ENCODE measurements around the gene NFAM1. TPM values are rescaled to one million over a fixed set of nuclear protein-coding genes. Genes with fewer than 3 reads are reported as not detected.

The NFAM1 gene
- total RNA-seq, 1 experiment from 2014 or later: 3.8 TPM

GRCh38 chr22:42430528-42431125 is 1.6 kb downstream of the NFAM1 start:
- intact Hi-C loops (cut with micrococcal nuclease; ENCODE audit: unreplicated experiment): no loop called here
- no peak for TF ChIP-seq EZH2 (IDR thresholded peaks at IDR 0.05; ENCODE audit: borderline replicate concordance, low read depth, low read length, poor library complexity, severe bottlenecking)
- TF ChIP-seq CTCF (conservative IDR thresholded peaks at IDR 0.05; ENCODE audit: low read depth, low read length): no peak
- Histone ChIP-seq H3K36me3 (ENCODE audit: insufficient read depth, low read length, poor library complexity, severe bottlenecking) (no peaks in the 10 kb centered on the region), H3K4me1 (ENCODE audit: insufficient read depth, low read length, poor library complexity, severe bottlenecking) (peaks cover 73% of the 10 kb centered on the region), H3K9me3 (ENCODE audit: low read depth, low read length, poor library complexity, severe bottlenecking) (no peaks in the 10 kb centered on the region), H3K27ac (ENCODE audit: low read depth, low read length, poor library complexity, severe bottlenecking) (no peak overlapping the region), H3K4me3 (ENCODE audit: low read depth, low read length, poor library complexity, severe bottlenecking) (no peak overlapping the region), H3K27me3 (replicated peaks; ENCODE audit: insufficient read depth, low read depth, low read length, poor library complexity) (no peaks in the 10 kb centered on the region)
- ChIA-PET CTCF (no interaction called here), POLR2A (ENCODE audit: low non-redundant PET) (no interaction called here)
- DNase-seq (ENCODE audit: low spot score): no peak
- no TSS peak for BruUV-seq (replicated peaks)

GRCh38 chr22:42428760-42429159 is 3.4 kb downstream of the NFAM1 start:
- intact Hi-C loops (cut with micrococcal nuclease; ENCODE audit: unreplicated experiment): no loop called here
- TF ChIP-seq EZH2 (IDR thresholded peaks at IDR 0.05; ENCODE audit: borderline replicate concordance, low read depth, low read length, poor library complexity, severe bottlenecking) (no peak), CTCF (conservative IDR thresholded peaks at IDR 0.05; ENCODE audit: low read depth, low read length) (no peak)
- H3K9me3 ChIP-seq (ENCODE audit: low read depth, low read length, poor library complexity, severe bottlenecking): no peaks in the 10 kb centered on the region
- no TSS peak for BruUV-seq (replicated peaks)
- DNase-seq (ENCODE audit: low spot score): no peak
- H3K4me3 ChIP-seq (ENCODE audit: low read depth, low read length, poor library complexity, severe bottlenecking): no peak overlapping the region
- ChIA-PET CTCF (no interaction called here), POLR2A (ENCODE audit: low non-redundant PET) (no interaction called here)
- no peak overlapping the region for H3K27ac ChIP-seq (ENCODE audit: low read depth, low read length, poor library complexity, severe bottlenecking)
- no peaks in the 10 kb centered on the region for H3K27me3 ChIP-seq (replicated peaks; ENCODE audit: insufficient read depth, low read depth, low read length, poor library complexity)
- H3K4me1 ChIP-seq (ENCODE audit: insufficient read depth, low read length, poor library complexity, severe bottlenecking): peaks cover 56% of the 10 kb centered on the region
- H3K36me3 ChIP-seq (ENCODE audit: insufficient read depth, low read length, poor library complexity, severe bottlenecking): no peaks in the 10 kb centered on the region

DNA sequence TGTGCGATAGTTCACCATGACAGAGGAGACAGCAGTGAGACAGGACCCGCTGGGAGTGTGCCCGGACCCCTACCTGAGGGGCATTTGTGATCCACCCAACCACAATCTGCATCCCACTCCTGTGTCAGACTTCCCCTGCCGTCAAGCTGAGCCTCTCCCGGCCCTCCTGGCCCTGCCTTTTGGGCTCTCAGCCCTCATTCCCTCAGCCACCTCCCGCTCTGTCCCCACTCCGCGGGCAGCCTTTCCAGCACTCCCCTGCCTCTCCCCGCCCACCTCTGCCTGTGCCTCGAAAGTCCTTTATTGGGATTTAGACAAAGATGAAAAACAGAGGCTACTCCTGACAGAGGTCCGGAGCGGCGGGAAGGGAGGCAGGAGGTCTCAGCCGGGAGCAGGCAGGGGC is 4.2 kb downstream of the NFAM1 start:
- Histone ChIP-seq H3K36me3 (ENCODE audit: insufficient read depth, low read length, poor library complexity, severe bottlenecking) (no peaks in the 10 kb centered on the region), H3K27ac (ENCODE audit: low read depth, low read length, poor library complexity, severe bottlenecking) (no peak overlapping the region), H3K4me1 (ENCODE audit: insufficient read depth, low read length, poor library complexity, severe bottlenecking) (peaks cover 49% of the 10 kb centered on the region), H3K4me3 (ENCODE audit: low read depth, low read length, poor library complexity, severe bottlenecking) (no peak overlapping the region), H3K9me3 (ENCODE audit: low read depth, low read length, poor library complexity, severe bottlenecking) (no peaks in the 10 kb centered on the region), H3K27me3 (replicated peaks; ENCODE audit: insufficient read depth, low read depth, low read length, poor library complexity) (no peaks in the 10 kb centered on the region)
- DNase-seq (ENCODE audit: low spot score): no peak
- ChIA-PET CTCF (no interaction called here), POLR2A (ENCODE audit: low non-redundant PET) (no interaction called here)
- no TSS peak for BruUV-seq (replicated peaks)
- TF ChIP-seq CTCF (conservative IDR thresholded peaks at IDR 0.05; ENCODE audit: low read depth, low read length) (no peak), EZH2 (IDR thresholded peaks at IDR 0.05; ENCODE audit: borderline replicate concordance, low read depth, low read length, poor library complexity, severe bottlenecking) (no peak)
- intact Hi-C loops (cut with micrococcal nuclease; ENCODE audit: unreplicated experiment): no loop called here

Measured in A673 (cell line).